Measurements from ENCODE around the gene PDE10A. TPM values are rescaled to one million over a fixed set of nuclear protein-coding genes. Genes with fewer than 3 reads are reported as not detected.

PDE10A gene
- total RNA-seq, 1 experiment from 2014 or later: 0.31 TPM

DNA sequence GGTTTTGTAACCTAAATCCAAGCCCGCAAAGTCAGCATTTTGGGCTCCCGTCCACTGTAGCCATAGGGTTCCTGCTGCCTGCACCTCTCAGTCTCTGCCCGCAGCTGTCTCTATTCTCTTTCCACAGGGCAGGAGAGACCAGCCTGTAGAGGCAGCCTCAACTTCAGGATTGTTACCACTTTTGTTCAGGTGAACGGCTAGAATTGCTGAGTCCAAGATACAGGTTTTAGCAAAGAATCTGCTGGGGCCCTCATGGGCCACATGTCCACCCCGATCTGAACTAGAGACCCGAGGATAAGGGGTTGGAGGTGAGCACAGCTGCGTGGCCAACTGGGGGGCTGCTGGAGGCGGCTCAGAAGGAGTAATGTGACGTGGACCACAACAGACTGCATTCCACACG, 215.9 kb downstream of the PDE10A start:
- Histone ChIP-seq H3K27me3 (ENCODE audit: insufficient read depth, low read length) (no peaks in the 10 kb centered on the region), H3K79me2 (ENCODE audit: insufficient read depth, low read length) (no peaks in the 10 kb centered on the region), H3K23ac (ENCODE audit: insufficient read length, low read depth, low read length) (no peak overlapping the region), H4K91ac (ENCODE audit: insufficient read length, low read depth, low read length) (no peak overlapping the region), H4K5ac (ENCODE audit: insufficient read length, low read depth, low read length) (no peak overlapping the region), H3K79me1 (ENCODE audit: insufficient read depth, low read depth, low read length, poor library complexity, severe bottlenecking) (no peaks in the 10 kb centered on the region), H4K8ac (replicated peaks; ENCODE audit: insufficient read length, low read depth, low read length) (no peak overlapping the region), H2BK20ac (ENCODE audit: low read depth, low read length, poor library complexity, severe bottlenecking) (no peak overlapping the region), H2BK12ac (ENCODE audit: insufficient read length, low read depth, low read length) (no peak overlapping the region), H3T11ph (ENCODE audit: low read length) (no peak overlapping the region), H4K20me1 (ENCODE audit: control insufficient read depth, insufficient read depth, insufficient read length) (no peaks in the 10 kb centered on the region), H3K14ac (ENCODE audit: insufficient read depth, low read length) (no peak overlapping the region), H2AFZ (ENCODE audit: low read length) (no peak overlapping the region), H3K9ac (ENCODE audit: extremely low read depth, insufficient read length, low read length) (no peak overlapping the region), H3K56ac (ENCODE audit: insufficient read length, low read depth, low read length) (no peak overlapping the region), H2BK5ac (ENCODE audit: insufficient read length, low read length) (no peak overlapping the region), H3K23me2 (ENCODE audit: insufficient read length, low read depth, low read length, poor library complexity, severe bottlenecking) (no peaks in the 10 kb centered on the region), H3K4ac (ENCODE audit: low read depth, low read length) (no peak overlapping the region), H2BK15ac (ENCODE audit: low read depth, low read length) (no peak overlapping the region), H3K18ac (ENCODE audit: insufficient read length, low read depth, low read length) (no peak overlapping the region), H3K9me3 (ENCODE audit: control insufficient read depth, low read depth, low read length) (no peaks in the 10 kb centered on the region), H3K4me2 (ENCODE audit: insufficient read depth, insufficient read length, low read length) (no peak overlapping the region), H2BK120ac (ENCODE audit: low read depth, low read length, poor library complexity, severe bottlenecking) (no peak overlapping the region), H3K4me1 (ENCODE audit: insufficient read depth, low read length) (no peaks in the 10 kb centered on the region), H3K27ac (ENCODE audit: insufficient read length, low read depth, low read length) (no peak overlapping the region), H2AK5ac (ENCODE audit: insufficient read length, low read length) (no peak overlapping the region)
- no CpG with 5 or more reads among the region's 10 CpGs for WGBS (ENCODE audit: extremely low coverage, insufficient read length, low lambda C conversion rate)
- no peak for DNase-seq
- no peak overlapping the region for H3K27ac Mint-ChIP-seq
- H3K9me3 Mint-ChIP-seq: peaks cover 17 to 18% of the 10 kb centered on the region in 2 experiments
- peaks cover 6 to 11% of the 10 kb centered on the region in 2 experiments for H3K4me1 Mint-ChIP-seq
- H3K27me3 Mint-ChIP-seq (ENCODE audit: low read depth): peaks cover 1% of the 10 kb centered on the region; the same call in 1 of the 2 replicates
- no peak overlapping the region for H3K4me3 Mint-ChIP-seq
- peaks cover 10 to 16% (median 13%) of the 10 kb centered on the region in 3 experiments for H3K36me3 Mint-ChIP-seq (ENCODE audit: insufficient read depth in 1 of 3, low read depth in 3 of 3)
- no peak for TF ChIP-seq CTCF (conservative IDR thresholded peaks at IDR 0.05)

Measured in H9 (cell line).